HEK293 (cell line): Measurements from ENCODE around the gene EXOSC9.
A peak's percentile ranks its signal among the peaks of the same experiment; 100 is the strongest.

Experiments used
- CTCF ChIA-PET: fragments of 350-600 bp; formaldehyde crosslinking; extraction: SDS; loops from one replicate; lab custom pipeline; 2021; ENCODE audit warnings: antibody characterized with exemption; lab: Yijun Ruan, JAX
- POLR2A ChIA-PET: fragments of 300-600 bp; formaldehyde crosslinking; extraction: SDS; loops from one replicate; lab custom pipeline; 2020; ENCODE audit warnings: antibody characterized with exemption, inconsistent platforms; lab: Yijun Ruan, JAX
- H3K27ac ChIP-seq: fragments of 200-500 bp; sonication (Bioruptor generic); 2 replicates; pipeline ENCODE4 v1.5.1; 2014; ENCODE audit warnings: low read depth, low read length, control low read depth, inconsistent platforms; ENCODE audit errors: extremely low read depth
- H3K36me3 ChIP-seq, 2 experiments: fragments of 200-500 bp in 1 of 2; sonication (Bioruptor generic) in 1 of 2; 1 replicate in 1 of 2; 2 replicates in 1 of 2; pipeline ENCODE4 v1.5.1; 2014 to 2017; ENCODE audit warnings: inconsistent platforms in 2 of 2, low read length in 2 of 2; ENCODE audit not compliant: control insufficient read depth in 2 of 2, insufficient read depth in 1 of 2
- H3K4me1 ChIP-seq: fragments of 200-500 bp; sonication (Bioruptor generic); 2 replicates; pipeline ENCODE4 v1.5.1; 2014; ENCODE audit warnings: mild to moderate bottlenecking, low read length, inconsistent platforms; ENCODE audit not compliant: control insufficient read depth, insufficient read depth
- H3K4me3 ChIP-seq: 2 replicates; pipeline ENCODE4 v1.5.1; 2011; ENCODE audit warnings: low read depth, mild to moderate bottlenecking, control low read depth, low read length, moderate library complexity
- H3K9me3 ChIP-seq: fragments of 200-500 bp; sonication (Bioruptor generic); 2 replicates; pipeline ENCODE4 v1.5.1; 2014; ENCODE audit warnings: low read depth, low read length, inconsistent platforms; ENCODE audit not compliant: control insufficient read depth, insufficient read depth
- ATF2 ChIP-seq: fragments of 450-650 bp; formaldehyde crosslinking; IDR thresholded peaks from 2 replicates; pipeline ENCODE4 v1.5.1; 2016; ENCODE audit warnings: missing biosample characterization, missing genetic modification characterization, low read depth
- BCL11B ChIP-seq: fragments of 450-650 bp; formaldehyde crosslinking; IDR thresholded peaks from 2 replicates; pipeline ENCODE4 v1.5.1; 2016; ENCODE audit warnings: low read depth, missing biosample characterization, missing genetic modification characterization
- HOXA7 ChIP-seq: sonication (generic); formaldehyde crosslinking; IDR thresholded peaks from 2 replicates; pipeline ENCODE4 v1.8.1; 2022; ENCODE audit warnings: missing genetic modification reagents, borderline replicate concordance
- HOXD13 ChIP-seq: sonication (generic); formaldehyde crosslinking; IDR thresholded peaks from 2 replicates; pipeline ENCODE4 v1.8.0; 2022; ENCODE audit warnings: missing genetic modification reagents, borderline replicate concordance
- MYNN ChIP-seq: fragments of 450-650 bp; formaldehyde crosslinking; IDR thresholded peaks from 2 replicates; pipeline ENCODE4 v1.5.1; 2016; ENCODE audit warnings: missing biosample characterization, missing genetic modification characterization, borderline replicate concordance
- OVOL3 ChIP-seq: fragments of 450-650 bp; formaldehyde crosslinking; IDR thresholded peaks from 2 replicates; pipeline ENCODE4 v1.5.1; 2016; ENCODE audit warnings: missing biosample characterization, missing genetic modification characterization
- SP7 ChIP-seq: fragments of 450-650 bp; formaldehyde crosslinking; IDR thresholded peaks from 2 replicates; pipeline ENCODE4 v1.5.1; 2016; ENCODE audit warnings: missing biosample characterization, missing genetic modification characterization
- ZBTB20 ChIP-seq: fragments of 450-650 bp; formaldehyde crosslinking; IDR thresholded peaks from 2 replicates; pipeline ENCODE4 v1.5.1; 2016; ENCODE audit warnings: missing biosample characterization, missing genetic modification characterization
- ZBTB48 ChIP-seq: fragments of 450-650 bp; formaldehyde crosslinking; IDR thresholded peaks from 2 replicates; pipeline ENCODE4 v1.5.1; 2016; ENCODE audit warnings: missing biosample characterization, missing genetic modification characterization
- ZFHX2 ChIP-seq: fragments of 450-650 bp; formaldehyde crosslinking; conservative IDR thresholded peaks from 2 replicates; pipeline ENCODE4 v1.5.1; 2016; ENCODE audit warnings: missing biosample characterization, missing genetic modification characterization
- ZFP41 ChIP-seq: fragments of 450-650 bp; formaldehyde crosslinking; IDR thresholded peaks from 2 replicates; pipeline ENCODE4 v1.5.1; 2016; ENCODE audit warnings: missing biosample characterization, missing genetic modification characterization, borderline replicate concordance
- ZNF174 ChIP-seq: fragments of 450-650 bp; formaldehyde crosslinking; IDR thresholded peaks from 2 replicates; pipeline ENCODE4 v1.5.0; 2017; ENCODE audit warnings: missing biosample characterization, mild to moderate bottlenecking, missing genetic modification characterization
- ZNF18 ChIP-seq: fragments of 450-650 bp; formaldehyde crosslinking; IDR thresholded peaks from 2 replicates; pipeline ENCODE4 v1.5.1; 2016; ENCODE audit warnings: missing biosample characterization, missing genetic modification characterization
- ZNF280D ChIP-seq: fragments of 450-650 bp; formaldehyde crosslinking; IDR thresholded peaks from 2 replicates; pipeline ENCODE4 v1.5.1; 2016; ENCODE audit warnings: missing biosample characterization, missing genetic modification characterization
- ZNF350 ChIP-seq: fragments of 450-650 bp; formaldehyde crosslinking; IDR thresholded peaks from 2 replicates; pipeline ENCODE4 v1.5.0; 2017; ENCODE audit warnings: missing biosample characterization, mild to moderate bottlenecking, missing genetic modification characterization
- ZNF416 ChIP-seq: fragments of 450-650 bp; formaldehyde crosslinking; IDR thresholded peaks from 2 replicates; pipeline ENCODE4 v1.5.1; 2016; ENCODE audit warnings: missing biosample characterization, missing genetic modification characterization
- ZNF558 ChIP-seq: fragments of 450-650 bp; formaldehyde crosslinking; IDR thresholded peaks from 2 replicates; pipeline ENCODE4 v1.5.1; 2016; ENCODE audit warnings: missing biosample characterization, missing genetic modification characterization
- ZNF621 ChIP-seq: fragments of 450-650 bp; formaldehyde crosslinking; IDR thresholded peaks from 2 replicates; pipeline ENCODE4 v1.5.1; 2017; ENCODE audit warnings: missing biosample characterization, missing genetic modification characterization
- ZNF692 ChIP-seq: fragments of 450-650 bp; formaldehyde crosslinking; IDR thresholded peaks from 2 replicates; pipeline ENCODE4 v1.5.1; 2016; ENCODE audit warnings: missing biosample characterization, missing genetic modification characterization
- ZNF768 ChIP-seq: fragments of 450-650 bp; formaldehyde crosslinking; IDR thresholded peaks from 2 replicates; pipeline ENCODE4 v1.5.1; 2018; ENCODE audit warnings: missing biosample characterization, mild to moderate bottlenecking, missing genetic modification characterization
- ZNF791 ChIP-seq: fragments of 450-650 bp; formaldehyde crosslinking; IDR thresholded peaks from 2 replicates; pipeline ENCODE4 v1.5.1; 2016; ENCODE audit warnings: missing biosample characterization, missing genetic modification characterization
- ZNF792 ChIP-seq: fragments of 450-650 bp; formaldehyde crosslinking; IDR thresholded peaks from 2 replicates; pipeline ENCODE4 v1.5.1; 2016; ENCODE audit warnings: missing biosample characterization, missing genetic modification characterization

The EXOSC9 gene

GRCh38 chr4:121784975-121785374 lies 16.1 kb upstream of the EXOSC9 start:
- ChIA-PET CTCF (no interaction called here), POLR2A (no interaction called here)
- TF ChIP-seq SP7 (tag by site-specific recombination) (no peak), ZNF791 (tag by site-specific recombination) (no peak), MYNN (no peak), ZNF692 (tag by site-specific recombination) (no peak), ATF2 (tag by site-specific recombination) (no peak), ZFP41 (no peak)
- Histone ChIP-seq H3K4me1 (no peaks in the 10 kb centered on the region), H3K4me3 (no peak overlapping the region), H3K9me3 (no peaks in the 10 kb centered on the region), H3K36me3 (no peaks in the 10 kb centered on the region), H3K27ac (no peak overlapping the region)

- ChIA-PET CTCF (interaction anchor here (0.7 kb wide), 1 partner anchor 421 kb away, joined by 3 read pairs; no protein-coding TSS in a partner anchor), POLR2A (no interaction called here)
- no peak overlapping the region for H3K27ac ChIP-seq
- H3K4me1 ChIP-seq: no peaks in the 10 kb centered on the region
- no peaks in the 10 kb centered on the region for H3K9me3 ChIP-seq
- H3K4me3 ChIP-seq: no peak overlapping the region
- H3K36me3 ChIP-seq: no peaks in the 10 kb centered on the region
- TF ChIP-seq BCL11B (tag by site-specific recombination) (no peak), ZFHX2 (tag by site-specific recombination) (0 out of 2 replicates have a peak, but pooled peaks have one; percentile 11)
- TF ChIP-seq, all 188 proteins: peak for 1
These were observed 15.6 kb upstream of the EXOSC9 start for GRCh38 chr4:121785479-121785878.

- ChIA-PET CTCF (interaction anchor here (0.5 to 0.7 kb wide), 2 partner anchors 62 to 415 kb away, joined by 3 read pairs; no protein-coding TSS in a partner anchor), POLR2A (no interaction called here)
- Histone ChIP-seq H3K4me1 (no peaks in the 10 kb centered on the region), H3K4me3 (no peak overlapping the region), H3K9me3 (no peaks in the 10 kb centered on the region), H3K36me3 (no peaks in the 10 kb centered on the region), H3K27ac (no peak overlapping the region)
- TF ChIP-seq HOXD13 (CRISPR knock-in tag) (no peak), ZNF416 (tag by site-specific recombination) (no peak), HOXA7 (CRISPR knock-in tag) (no peak), ZNF792 (tag by site-specific recombination) (no peak), BCL11B (tag by site-specific recombination) (no peak), ZNF18 (tag by site-specific recombination) (no peak), ZNF558 (no peak), ZBTB48 (tag by site-specific recombination) (no peak), OVOL3 (no peak), ZBTB20 (no peak), ZNF768 (tag by site-specific recombination) (no peak), ZNF621 (tag by site-specific recombination) (no peak), ZNF280D (tag by site-specific recombination) (no peak), ZNF350 (tag by site-specific recombination) (no peak), ZNF174 (tag by site-specific recombination) (no peak)
These were observed 14.9 kb upstream of the EXOSC9 start for GRCh38 chr4:121786221-121786620.
